Neural cell (in vitro differentiated cells): Measurements from ENCODE around the gene CAMK1D.

Experiments used
- CTCF ChIP-seq: fragments of 450-650 bp; IDR thresholded peaks from 2 replicates; pipeline ENCODE4 v1.5.1; 2014; ENCODE audit warnings: antibody characterized with exemption, mild to moderate bottlenecking, moderate library complexity; ENCODE audit not compliant: poor library complexity, severe bottlenecking
- EZH2 ChIP-seq: fragments of 200-600, 300-800 bp; shearing (Covaris generic), sonication (generic); IDR thresholded peaks from 2 replicates; pipeline ENCODE4 v1.6.1; 2014; ENCODE audit warnings: antibody characterized with exemption, low read length, borderline replicate concordance, mild to moderate bottlenecking; ENCODE audit not compliant: insufficient read depth, poor library complexity, severe bottlenecking
- TAF1 ChIP-seq: IDR thresholded peaks from 2 replicates; pipeline ENCODE4 v1.6.1; 2012; ENCODE audit warnings: low read depth
- TF ChIP-seq, protein P1 (sequence below): IDR thresholded peaks from 2 replicates; pipeline ENCODE4 v1.6.1; 2012; ENCODE audit warnings: borderline replicate concordance

DNA sequence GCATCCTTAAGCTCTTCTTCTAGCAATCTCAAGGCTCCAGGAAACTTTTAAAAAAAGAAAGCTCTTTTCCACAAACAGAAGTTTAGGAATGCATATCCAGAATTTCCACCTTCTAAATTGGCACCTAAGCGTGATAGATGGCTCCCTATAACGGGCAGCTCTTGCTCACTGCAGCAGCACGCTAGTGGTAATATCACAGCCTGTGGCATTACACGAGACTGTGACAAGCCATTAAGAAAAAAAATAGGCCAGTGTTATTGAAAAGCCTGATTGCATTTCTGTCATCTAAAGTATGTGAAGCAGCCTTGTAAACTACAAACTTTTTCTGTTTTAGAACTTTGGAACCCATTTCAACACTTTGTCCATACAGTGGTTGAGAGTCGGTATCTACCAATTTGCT, 263.8 kb downstream of the CAMK1D start:
- no peak for TF ChIP-seq EZH2
- no peak for TF ChIP-seq CTCF
- TF ChIP-seq TAF1, result no peak
- TF ChIP-seq, protein P1, sequence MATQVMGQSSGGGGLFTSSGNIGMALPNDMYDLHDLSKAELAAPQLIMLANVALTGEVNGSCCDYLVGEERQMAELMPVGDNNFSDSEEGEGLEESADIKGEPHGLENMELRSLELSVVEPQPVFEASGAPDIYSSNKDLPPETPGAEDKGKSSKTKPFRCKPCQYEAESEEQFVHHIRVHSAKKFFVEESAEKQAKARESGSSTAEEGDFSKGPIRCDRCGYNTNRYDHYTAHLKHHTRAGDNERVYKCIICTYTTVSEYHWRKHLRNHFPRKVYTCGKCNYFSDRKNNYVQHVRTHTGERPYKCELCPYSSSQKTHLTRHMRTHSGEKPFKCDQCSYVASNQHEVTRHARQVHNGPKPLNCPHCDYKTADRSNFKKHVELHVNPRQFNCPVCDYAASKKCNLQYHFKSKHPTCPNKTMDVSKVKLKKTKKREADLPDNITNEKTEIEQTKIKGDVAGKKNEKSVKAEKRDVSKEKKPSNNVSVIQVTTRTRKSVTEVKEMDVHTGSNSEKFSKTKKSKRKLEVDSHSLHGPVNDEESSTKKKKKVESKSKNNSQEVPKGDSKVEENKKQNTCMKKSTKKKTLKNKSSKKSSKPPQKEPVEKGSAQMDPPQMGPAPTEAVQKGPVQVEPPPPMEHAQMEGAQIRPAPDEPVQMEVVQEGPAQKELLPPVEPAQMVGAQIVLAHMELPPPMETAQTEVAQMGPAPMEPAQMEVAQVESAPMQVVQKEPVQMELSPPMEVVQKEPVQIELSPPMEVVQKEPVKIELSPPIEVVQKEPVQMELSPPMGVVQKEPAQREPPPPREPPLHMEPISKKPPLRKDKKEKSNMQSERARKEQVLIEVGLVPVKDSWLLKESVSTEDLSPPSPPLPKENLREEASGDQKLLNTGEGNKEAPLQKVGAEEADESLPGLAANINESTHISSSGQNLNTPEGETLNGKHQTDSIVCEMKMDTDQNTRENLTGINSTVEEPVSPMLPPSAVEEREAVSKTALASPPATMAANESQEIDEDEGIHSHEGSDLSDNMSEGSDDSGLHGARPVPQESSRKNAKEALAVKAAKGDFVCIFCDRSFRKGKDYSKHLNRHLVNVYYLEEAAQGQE, result no peak
